Heart left ventricle (tissue), 16 donors: ENCODE data around the gene LPXN. TPM values are rescaled to one million over a fixed set of nuclear protein-coding genes. Genes with fewer than 3 reads are reported as not detected.

Source experiments
- ATAC-seq, 4 donors: fragments of 200-7000 bp; cut with Tn5 transposase; one replicate each; pipeline ENCODE4 v1.9.1; 2020 to 2022; ENCODE audit warnings: moderate library complexity in 4 of 4, mild to moderate bottlenecking in 3 of 4, moderate number of reproducible peaks in 1 of 4
- DNase-seq, 5 donors: peaks; one replicate each; pipeline ENCODE4 v3.0.0-alpha.2; 2020
- H3K27ac ChIP-seq, 12 donors: fragments of 200-600 bp; sonication (generic) in 4 of 12; one replicate each; pipeline versions ENCODE4 v1.5.0 to v1.8.0; 2016 to 2022; ENCODE audit warnings: mild to moderate bottlenecking in 2 of 12
- H3K27me3 ChIP-seq, 9 donors: fragments of 200-600 bp; sonication (generic) in 2 of 9; one replicate each; pipeline versions ENCODE4 v1.5.1 to v1.8.0; 2016 to 2022; ENCODE audit warnings: mild to moderate bottlenecking in 3 of 9
- H3K36me3 ChIP-seq, 9 donors: fragments of 200-600 bp; sonication (generic) in 2 of 9; one replicate each; pipeline versions ENCODE4 v1.5.0 to v1.8.0; 2018 to 2022; ENCODE audit warnings: mild to moderate bottlenecking in 2 of 9
- H3K4me1 ChIP-seq, 12 donors: fragments of 200-600 bp; sonication (generic) in 4 of 12; one replicate each; pipeline versions ENCODE4 v1.5.0 to v1.8.0; 2016 to 2022; ENCODE audit warnings: mild to moderate bottlenecking in 3 of 12
- H3K4me3 ChIP-seq, 12 donors: fragments of 200-600 bp; sonication (generic) in 4 of 12; one replicate each; pipeline versions ENCODE4 v1.5.0 to v1.8.0; 2017 to 2022; ENCODE audit warnings: mild to moderate bottlenecking in 9 of 12, moderate library complexity in 4 of 12
- H3K9me3 ChIP-seq, 12 donors: fragments of 200-600 bp; sonication (generic) in 4 of 12; one replicate each; pipeline versions ENCODE4 v1.5.0 to v1.8.0; 2016 to 2022; ENCODE audit warnings: mild to moderate bottlenecking in 1 of 12
- CTCF ChIP-seq, 12 donors: fragments of 200-600 bp; sonication (generic) in 4 of 12; IDR thresholded peaks; one replicate each; pipeline versions ENCODE4 v1.5.0 to v1.8.0; 2018 to 2022; ENCODE audit warnings: antibody characterized with exemption in 12 of 12, mild to moderate bottlenecking in 5 of 12
- POLR2A ChIP-seq, 2 donors: fragments of 450-650 bp; IDR thresholded peaks; one replicate each; pipeline ENCODE4 v1.6.1; 2017; ENCODE audit warnings: antibody characterized with exemption in 2 of 2, mild to moderate bottlenecking in 2 of 2, moderate library complexity in 2 of 2
- WGBS, 4 donors: extraction: QIAGEN DNeasy Blood & Tissue Kit in 2 of 4; methylation state at CpG; one replicate each; pipeline versions ENCODE4 v1.1.5 to v1.1.7; 2013 to 2018; 5-methylcytosine and 5-hydroxymethylcytosine counted together
- intact Hi-C, 10 donors: fragments of 100-400 bp; cut with DNase I; formaldehyde crosslinking; loops; one replicate each; pipeline versions ENCODE4 v1.11.1 to v1.14.2; 2022
- polyA plus RNA-seq, 2 donors: library from polyadenylated mRNA; stranded (reverse); fragments of 200-250 nt; gene quantifications; one replicate each; pipeline ENCODE4 v1.2.3, GENCODE V29; 2013
- total RNA-seq, 9 donors: library from RNA; depleted of rRNA in 2 of 9; stranded (reverse); fragments of >200 nt in 2 of 9; fragmentation: NEBNext Ultra II Directional in 3 of 9; extraction: Animal tissue kit (Norgen Biotek cat#: 25700) in 3 of 9; gene quantifications; one replicate each; pipeline versions ENCODE4 v1.1.0 to v1.2.4, GENCODE V29; 2016 to 2023
- donor health status: ischemic (EF 13 %, LVEDD 7.1; RV severe dilation, severe dysfunction).
- donor health status: healthy with polysubstance abuse.
- donor health status: DM: no; HTN: yes; CAD: no.
- donor health status: DM: no; HTN: no; CAD: no.
- donor health status: ischemic (EF 25% LVEDD 6.9; RV normal size, moderate dysfunction).
- donor health status: ischemic (EF 25% LVEDD 5.7; RV mildly dilated, moderate dysfunction).
- donor health status: healthy.
- donor health status: DM: yes; HTN: yes; CAD: no.
- donor health status: ischemic (EF 35%, LVEDD 5.7; RV mildly dilated, moderate dysfunction).
- donor health status: nonischemic (EF 11% LVEDD 7.7; RV severe dilation, severe dysfunction).
- donor health status: DM: yes; HTN: yes; CAD: no.
- donor health status: PGD.
- donor health status: ischemic (EF 29% LVEDD 5.4; RV normal size, mild dysfunction).
- donor health status: nonischemic (EF 23%, LVEDD 6.1; RV moderate dilation, normal function).

Gene LPXN
- total and polyA plus RNA-seq, 11 donors, result 1.8 to 19.8 (median 3.4) TPM

GRCh38 chr11:58613228-58613627 is 37.6 kb upstream of the LPXN start:
- Histone ChIP-seq H3K4me1 (peaks cover 0 to 25% (median 9%) of the 10 kb centered on the region in 12 donors), H3K4me3 (no peak overlapping the region), H3K27ac (no peak overlapping the region), H3K36me3 (peaks cover 2 to 88% (median 83%) of the 10 kb centered on the region in 9 donors), H3K27me3 (no peaks in the 10 kb centered on the region), H3K9me3 (no peaks in the 10 kb centered on the region)
- ATAC-seq, result no peak
- intact Hi-C loops, result no loop called here
- 96 to 98% (median 97%) methylated on average over 2 of the region's 2 CpGs for WGBS, 4 donors
- DNase-seq, result no peak
- no peak for TF ChIP-seq CTCF (IDR thresholded peaks at IDR 0.05)
- TF ChIP-seq POLR2A (IDR thresholded peaks at IDR 0.05), result no peak

GRCh38 chr11:58609723-58610122 is 34.1 kb upstream of the LPXN start:
- no peak for DNase-seq

GRCh38 chr11:58608331-58608730 is 32.7 kb upstream of the LPXN start:
- DNase-seq, result no peak
- Histone ChIP-seq H3K4me3 (no peak overlapping the region), H3K9me3 (no peaks in the 10 kb centered on the region), H3K4me1 (peaks cover 0 to 20% (median 9%) of the 10 kb centered on the region in 12 donors), H3K36me3 (peaks cover 2 to 39% (median 37%) of the 10 kb centered on the region in 9 donors), H3K27me3 (no peaks in the 10 kb centered on the region), H3K27ac (no peak overlapping the region)
- intact Hi-C loops, result no loop called here
- no peak for TF ChIP-seq POLR2A (IDR thresholded peaks at IDR 0.05)
- TF ChIP-seq CTCF (IDR thresholded peaks at IDR 0.05), result no peak
- WGBS, 4 donors, result 77 to 97% (median 91%) methylated on average over 5 of the region's 5 CpGs
- ATAC-seq, result no peak

More at GRCh38 chr11:58609723-58610122, 34.1 kb upstream of the LPXN start:
- Histone ChIP-seq H3K27ac (no peak overlapping the region), H3K4me3 (no peak overlapping the region), H3K4me1 (peaks cover 0 to 20% (median 7%) of the 10 kb centered on the region in 12 donors), H3K9me3 (no peaks in the 10 kb centered on the region), H3K36me3 (peaks cover 2 to 53% (median 51%) of the 10 kb centered on the region in 9 donors), H3K27me3 (no peaks in the 10 kb centered on the region)
- 82 to 89% (median 86%) methylated on average over 8 of the region's 8 CpGs for WGBS, 4 donors
- ATAC-seq, result no peak
- TF ChIP-seq POLR2A (IDR thresholded peaks at IDR 0.05) (no peak), CTCF (IDR thresholded peaks at IDR 0.05) (no peak)
- intact Hi-C loops, result no loop called here

GRCh38 chr11:58606930-58607714 is 31.5 kb upstream of the LPXN start:
- DNase-seq (no peak), ATAC-seq (no peak)
- H3K4me3 ChIP-seq, result no peak overlapping the region
- H3K27me3 ChIP-seq, result no peaks in the 10 kb centered on the region
- TF ChIP-seq CTCF (IDR thresholded peaks at IDR 0.05), result no peak
- no peak for TF ChIP-seq POLR2A (IDR thresholded peaks at IDR 0.05)
- H3K4me1 ChIP-seq, result peaks cover 0 to 20% (median 9%) of the 10 kb centered on the region in 12 donors
- WGBS, 4 donors, result 71 to 79% (median 74%) methylated on average over 4 of the region's 4 CpGs
- no peaks in the 10 kb centered on the region for H3K9me3 ChIP-seq
- H3K27ac ChIP-seq, result no peak overlapping the region
- H3K36me3 ChIP-seq, result peaks cover 2 to 30% (median 25%) of the 10 kb centered on the region in 9 donors
- intact Hi-C loops, result no loop called here
